Kasumi-1 (cell line): ENCODE measurements around the gene DUSP12.
A peak's percentile ranks its signal among the peaks of the same experiment; 100 is the strongest.

Experiments
- DNase-seq, 2 experiments: peaks; one replicate each; lab custom pipeline; 2025; lab: John Stamatoyannopoulos, UW

DUSP12 gene

GRCh38 chr1:161770250-161770649, 20.7 kb downstream of the DUSP12 start:
- DNase-seq = no peak

DNA sequence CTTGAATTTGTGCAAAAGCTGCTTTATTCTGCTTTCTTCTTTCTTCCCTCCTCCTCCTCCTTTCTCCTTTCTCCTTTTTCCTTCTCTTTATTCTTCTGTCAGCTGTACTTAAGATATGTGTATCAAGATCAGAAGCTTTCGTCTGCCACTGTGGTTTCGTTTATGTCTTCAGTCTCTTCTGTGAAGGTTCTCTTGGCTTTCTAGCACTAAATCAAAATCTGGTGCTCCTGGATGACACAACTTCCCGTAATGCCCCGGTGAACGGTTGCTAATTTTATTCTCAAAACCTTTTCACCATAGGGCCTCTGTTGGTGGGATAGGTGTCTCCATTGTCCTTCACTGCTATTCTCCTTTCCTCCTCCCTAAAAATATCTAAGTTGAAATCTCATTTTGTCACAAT, 21.6 kb downstream of the DUSP12 start:
- no peak for DNase-seq

DNA sequence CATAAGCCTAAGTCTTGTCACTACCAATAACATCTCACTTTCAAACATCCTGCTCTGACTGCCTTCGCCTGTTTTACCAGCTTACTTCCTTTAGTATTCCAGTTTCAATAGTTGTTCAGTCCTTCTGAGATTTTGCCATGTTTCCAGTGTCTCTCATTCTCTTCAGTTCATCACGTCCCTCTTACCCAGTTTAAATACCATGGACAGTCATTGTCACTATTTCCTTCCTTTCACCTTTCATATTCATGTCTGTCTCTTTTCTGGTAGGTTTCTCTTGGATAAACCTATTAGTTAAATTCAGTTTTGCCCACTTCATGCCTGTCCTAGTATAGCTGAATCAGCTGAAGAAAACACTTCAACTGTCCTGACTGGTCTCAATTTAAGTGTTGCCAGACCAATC, 22.4 kb downstream of the DUSP12 start:
- no peak for DNase-seq

GRCh38 chr1:161772397-161772796, 22.8 kb downstream of the DUSP12 start:
- DNase-seq = peak; percentile 82 to 87

DNA sequence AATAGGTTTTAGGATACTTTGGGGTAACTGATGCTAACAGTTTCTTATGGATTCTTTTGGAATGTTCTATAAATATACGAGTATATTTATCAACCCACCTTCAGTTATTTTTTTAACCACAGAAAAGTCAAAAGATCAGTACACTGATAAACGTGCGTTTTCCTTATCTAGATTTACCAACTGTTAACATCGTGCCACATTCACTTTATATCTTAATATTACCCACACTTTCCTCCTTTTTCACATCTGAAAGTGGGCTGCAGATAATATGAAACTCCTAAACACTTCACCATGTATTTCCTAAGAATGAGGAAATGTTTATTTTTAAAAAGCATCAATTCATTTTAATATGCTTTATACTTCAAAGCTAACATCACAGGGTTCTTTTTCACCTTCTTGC, 24.2 kb downstream of the DUSP12 start:
- DNase-seq = no peak

GRCh38 chr1:161777261-161777660, 27.7 kb downstream of the DUSP12 start:
- DNase-seq = no peak

- DNase-seq = no peak
These were observed 28.9 kb downstream of the DUSP12 start for GRCh38 chr1:161778522-161778921.

DNA sequence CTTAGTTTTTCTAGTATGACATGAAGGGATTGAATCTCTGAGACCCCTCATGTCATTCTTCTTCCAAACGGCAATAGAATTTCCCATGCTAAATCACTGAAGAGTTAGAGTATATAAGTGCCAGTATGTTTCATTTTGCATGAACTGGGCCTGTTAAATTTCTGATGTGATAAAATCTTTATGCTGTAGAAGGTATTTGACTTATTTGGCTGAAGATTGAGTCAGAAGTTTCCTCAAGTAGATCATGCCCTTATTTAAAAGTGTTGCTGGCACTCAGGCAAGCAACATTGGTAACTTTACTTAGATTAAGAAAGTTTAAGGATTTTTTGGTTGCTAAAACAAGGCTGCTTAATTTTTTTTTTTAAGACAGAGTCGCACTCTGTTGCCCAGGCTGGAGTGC, 29.8 kb downstream of the DUSP12 start:
- DNase-seq = no peak

GRCh38 chr1:161781995-161782394, 32.4 kb downstream of the DUSP12 start:
- DNase-seq = no peak

DNA sequence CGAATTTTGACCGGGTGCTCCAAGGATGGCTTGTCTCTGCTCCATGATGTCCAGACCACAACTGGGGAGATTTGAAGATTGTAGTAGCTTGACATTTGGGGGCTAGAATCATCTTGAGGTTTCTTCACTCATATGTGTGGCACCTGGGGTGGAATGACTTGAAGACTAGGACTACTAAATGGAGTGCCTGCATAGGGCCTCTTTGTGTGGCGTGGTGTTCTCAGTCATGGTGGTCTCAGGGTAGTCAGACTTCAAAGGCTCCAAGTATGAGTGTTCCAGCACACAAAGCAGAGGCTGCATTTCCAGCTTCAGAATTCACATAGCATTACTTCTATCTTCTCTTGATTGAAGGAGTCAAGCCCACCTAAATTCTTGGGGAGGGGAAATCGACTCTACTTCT, 33.3 kb downstream of the DUSP12 start:
- DNase-seq = no peak

- peak; percentile 37 for DNase-seq
These were observed 35.4 kb downstream of the DUSP12 start for GRCh38 chr1:161784968-161785367.

DNA sequence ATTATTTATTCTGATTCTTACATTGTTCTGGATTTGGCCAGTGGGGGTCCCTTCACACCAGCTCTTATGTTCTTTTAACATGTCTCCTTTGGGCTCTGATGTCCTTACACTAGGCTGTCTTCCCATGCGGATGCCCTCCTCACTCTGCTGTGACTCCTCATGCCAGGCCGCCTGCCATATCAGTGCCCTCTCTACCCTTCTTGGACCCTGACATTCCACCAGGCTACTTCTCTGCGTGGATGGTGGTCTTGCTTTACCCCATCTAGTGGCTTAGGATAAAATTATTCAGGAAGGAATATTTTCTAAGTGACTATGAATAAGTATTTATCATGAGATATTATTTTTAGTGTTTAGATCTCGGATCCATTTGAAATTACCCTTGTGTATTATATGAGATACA, 37.8 kb downstream of the DUSP12 start:
- peak in 1 of 2 experiments; percentile 14 for DNase-seq

- DNase-seq = no peak
These were observed 41.2 kb downstream of the DUSP12 start for GRCh38 chr1:161790587-161791317.

DNA sequence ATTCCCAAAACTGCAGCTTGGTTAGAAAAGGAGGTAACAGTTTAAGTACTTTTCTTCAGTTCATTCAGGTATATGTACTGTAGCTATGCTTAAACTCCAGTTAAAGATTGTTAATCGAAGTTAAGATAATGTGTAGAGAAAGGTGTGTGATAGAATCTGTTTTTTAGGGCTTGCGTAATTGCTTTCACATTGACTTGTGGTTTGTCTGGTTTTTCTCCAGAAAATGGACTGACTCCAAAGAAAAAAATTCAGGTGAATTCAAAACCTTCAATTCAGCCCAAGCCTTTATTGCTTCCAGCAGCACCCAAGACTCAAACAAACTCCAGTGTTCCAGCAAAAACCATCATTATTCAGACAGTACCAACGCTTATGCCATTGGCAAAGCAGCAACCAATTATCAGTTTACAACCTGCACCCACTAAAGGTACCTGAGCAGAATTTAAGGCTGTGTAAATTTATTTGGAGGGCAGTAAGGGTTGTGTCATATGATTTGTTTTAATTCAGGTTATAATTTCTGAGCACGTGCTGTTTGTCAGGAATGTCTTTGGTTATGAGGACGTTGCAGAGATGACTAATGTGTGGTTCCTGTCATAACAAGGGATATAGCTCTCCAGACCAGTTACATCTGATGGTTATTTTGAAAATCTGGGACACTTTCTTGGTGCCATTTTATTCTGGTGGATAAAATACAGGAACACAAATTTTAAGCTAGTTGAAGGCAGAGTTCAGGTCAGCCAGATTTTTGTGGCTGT, 42.5 kb downstream of the DUSP12 start:
- DNase-seq = no peak

DNA sequence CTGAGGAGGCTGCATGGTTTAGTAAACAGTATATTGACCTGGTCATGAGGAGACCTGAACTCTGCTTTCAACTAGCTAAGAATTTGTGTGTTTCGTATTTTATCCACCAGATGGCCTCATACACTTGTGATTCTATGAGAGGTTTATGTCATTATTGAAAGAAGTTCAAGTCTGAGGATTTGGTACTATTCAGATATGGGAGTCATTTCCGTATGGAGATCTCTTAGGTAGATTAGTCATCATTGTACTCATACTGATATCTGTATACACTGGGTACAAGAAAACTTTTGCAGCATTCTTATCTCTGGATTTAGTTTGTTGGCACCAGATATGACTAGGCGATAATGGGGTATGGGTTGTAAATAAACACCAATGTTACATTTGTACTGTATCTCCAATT, 43.2 kb downstream of the DUSP12 start:
- peak; percentile 70 to 78 for DNase-seq

DNA sequence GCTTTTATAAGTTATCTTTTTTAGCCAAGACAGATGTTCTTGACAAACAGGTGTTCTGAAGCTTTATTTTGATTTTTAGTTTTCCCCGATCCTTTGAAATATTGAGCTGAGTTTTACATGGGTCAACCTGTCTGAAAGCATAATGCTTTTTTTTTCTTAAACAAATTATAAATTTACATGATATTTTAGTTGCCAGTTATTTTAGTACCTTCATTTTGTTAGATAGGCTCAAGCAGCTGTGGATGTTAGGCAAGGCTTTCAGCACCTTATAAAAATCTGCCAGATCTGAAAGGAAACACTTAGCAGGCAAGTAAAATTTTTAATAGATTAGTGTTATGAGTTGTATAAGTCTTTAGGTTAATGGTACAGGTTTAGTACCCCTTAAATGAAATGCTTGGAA, 50.2 kb downstream of the DUSP12 start:
- no peak for DNase-seq

- no peak for DNase-seq
These were observed 52.4 kb downstream of the DUSP12 start for GRCh38 chr1:161801955-161802354.

DNA sequence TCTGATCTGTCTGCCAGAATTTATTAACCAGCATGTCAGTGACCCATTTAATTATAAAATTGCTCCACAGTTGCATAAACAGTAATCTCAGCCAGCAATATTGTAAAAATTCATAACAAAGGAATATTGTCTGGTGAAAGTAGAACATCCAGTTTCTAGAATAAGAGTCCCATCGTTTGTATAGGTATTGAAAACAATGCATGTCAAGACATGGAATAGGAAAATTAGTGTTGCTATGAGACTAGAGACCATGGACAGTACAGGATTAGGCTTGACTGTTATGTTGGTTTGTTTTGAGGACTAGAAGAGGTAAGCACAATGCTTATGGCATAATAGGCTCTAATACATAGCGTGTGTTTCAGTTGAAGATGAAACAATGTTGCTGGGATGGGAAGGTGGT, 53.6 kb downstream of the DUSP12 start:
- no peak for DNase-seq

DNA sequence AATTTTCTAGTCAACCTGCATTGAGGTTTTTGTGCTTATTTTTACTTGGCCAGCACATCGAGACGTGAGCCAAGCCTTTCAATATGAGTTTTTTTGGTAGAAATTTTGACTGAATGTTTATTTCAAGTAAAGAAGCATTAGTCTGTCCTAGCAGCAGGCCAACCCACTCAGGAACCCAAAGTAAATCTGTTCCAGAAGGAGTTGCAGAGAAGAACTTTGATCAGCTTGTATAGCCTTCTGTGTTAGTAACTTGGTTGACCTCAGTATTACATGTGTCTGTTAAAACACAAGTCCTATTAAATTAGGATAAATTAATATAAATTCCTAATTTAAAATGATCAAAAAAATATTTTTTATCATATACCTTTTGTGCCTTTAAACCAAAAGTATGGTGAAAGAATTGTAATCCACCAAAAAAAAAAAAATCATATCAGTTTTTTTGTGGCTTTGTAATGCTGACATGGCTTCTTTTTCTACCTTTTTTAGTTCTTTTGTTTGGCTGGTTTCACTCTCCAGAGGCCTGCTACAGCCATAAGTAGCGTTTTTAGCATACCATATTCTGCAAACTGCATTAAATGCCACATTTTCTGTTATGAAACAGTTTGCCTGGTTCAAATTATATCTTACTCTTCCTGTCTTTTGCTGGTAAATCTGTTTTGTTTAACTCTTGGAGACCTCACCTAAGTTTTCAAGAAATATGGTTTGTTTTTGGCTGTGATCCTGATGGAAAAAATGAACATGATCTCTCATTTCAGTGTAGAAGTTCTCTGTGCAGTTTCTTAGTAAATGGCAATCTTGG, 56.0 kb downstream of the DUSP12 start:
- DNase-seq = no peak
